ENCODE results near the gene OPN4.

The OPN4 gene

GRCh38 chr10:86700851-86701617 lies 46.7 kb downstream of the OPN4 start:
- DNase-seq (ENCODE audit: low read depth): no peak
- TF ChIP-seq CTCF (conservative IDR thresholded peaks at IDR 0.05; ENCODE audit: low read length): no peak

GRCh38 chr10:86703176-86703575 lies 48.8 kb downstream of the OPN4 start:
- DNase-seq (ENCODE audit: low read depth): no peak
- no peak overlapping the region for H3K4me3 ChIP-seq (ENCODE audit: low read length)
- no peak for TF ChIP-seq CTCF (conservative IDR thresholded peaks at IDR 0.05; ENCODE audit: low read length)

More at GRCh38 chr10:86700851-86701617, 46.7 kb downstream of the OPN4 start:
- no peak overlapping the region for H3K4me3 ChIP-seq (ENCODE audit: low read length)

DNA sequence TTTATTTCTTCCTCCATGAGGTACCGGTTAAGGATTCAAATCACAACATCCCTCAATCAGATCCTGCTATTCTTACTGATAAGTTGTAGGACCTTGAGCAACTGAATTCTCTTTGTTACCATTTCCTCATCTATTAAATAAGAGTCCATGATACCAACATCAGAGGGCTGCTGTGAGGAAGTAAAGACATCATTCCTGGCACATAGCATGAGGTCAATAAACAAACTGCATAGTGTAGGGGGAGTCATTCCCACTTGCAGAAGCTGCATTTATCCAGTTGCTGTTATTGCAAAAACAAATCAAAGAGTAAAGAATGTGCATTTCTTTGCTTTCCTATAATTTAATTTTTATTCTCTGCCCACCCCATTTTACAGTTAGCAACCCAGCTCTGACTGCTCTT lies 50.8 kb downstream of the OPN4 start:
- no peak for TF ChIP-seq CTCF (conservative IDR thresholded peaks at IDR 0.05; ENCODE audit: low read length)
- H3K4me3 ChIP-seq (ENCODE audit: low read length): no peak overlapping the region
- no peak for DNase-seq (ENCODE audit: low read depth)

- TF ChIP-seq CTCF (conservative IDR thresholded peaks at IDR 0.05; ENCODE audit: low read length): no peak
- H3K4me3 ChIP-seq (ENCODE audit: low read length): no peak overlapping the region
Observed at GRCh38 chr10:86705905-86706304, 51.6 kb downstream of the OPN4 start.

GRCh38 chr10:86706401-86706841 lies 52.1 kb downstream of the OPN4 start:
- TF ChIP-seq CTCF (conservative IDR thresholded peaks at IDR 0.05; ENCODE audit: low read length): no peak
- no peak overlapping the region for H3K4me3 ChIP-seq (ENCODE audit: low read length)
- no peak for DNase-seq (ENCODE audit: low read depth)

More at GRCh38 chr10:86705905-86706304, 51.6 kb downstream of the OPN4 start:
- no peak for DNase-seq (ENCODE audit: low read depth)

GRCh38 chr10:86706977-86707376 lies 52.6 kb downstream of the OPN4 start:
- no peak overlapping the region for H3K4me3 ChIP-seq (ENCODE audit: low read length)
- no peak for TF ChIP-seq CTCF (conservative IDR thresholded peaks at IDR 0.05; ENCODE audit: low read length)
- DNase-seq (ENCODE audit: low read depth): no peak

- no peak for DNase-seq (ENCODE audit: low read depth)
- TF ChIP-seq CTCF (conservative IDR thresholded peaks at IDR 0.05; ENCODE audit: low read length): no peak
- H3K4me3 ChIP-seq (ENCODE audit: low read length): no peak overlapping the region
Observed at GRCh38 chr10:86707505-86707904, 53.2 kb downstream of the OPN4 start.

Measured in AG10803 (cell line).